Measurements from ENCODE around the gene SHISAL2A.
"Not testable (repeated sequence)": the region's sequence is repeated elsewhere in the genome, so short reads cannot be mapped to it uniquely, and the experiment has no call there.

The SHISAL2A gene

DNA sequence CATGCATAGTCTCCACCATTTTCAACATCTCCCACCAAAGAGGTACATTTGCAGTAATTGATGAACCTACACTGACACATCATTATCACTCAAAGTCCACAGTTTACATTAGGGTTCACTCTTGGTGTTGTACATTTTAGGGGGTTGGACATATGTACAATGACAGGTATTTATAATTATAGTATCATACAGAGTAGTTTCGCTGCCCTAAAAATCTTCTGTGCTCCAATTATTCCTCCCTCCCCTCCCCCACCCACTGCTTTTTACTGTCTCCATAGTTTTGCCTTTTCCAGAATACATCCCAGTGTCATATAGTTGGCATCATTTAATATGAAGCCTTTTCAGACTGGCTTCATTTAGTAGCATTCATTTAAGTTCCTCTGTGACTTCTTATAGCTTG is 51.6 kb downstream of the SHISAL2A start:
- no peak for DNase-seq (ENCODE audit: low read depth)

DNA sequence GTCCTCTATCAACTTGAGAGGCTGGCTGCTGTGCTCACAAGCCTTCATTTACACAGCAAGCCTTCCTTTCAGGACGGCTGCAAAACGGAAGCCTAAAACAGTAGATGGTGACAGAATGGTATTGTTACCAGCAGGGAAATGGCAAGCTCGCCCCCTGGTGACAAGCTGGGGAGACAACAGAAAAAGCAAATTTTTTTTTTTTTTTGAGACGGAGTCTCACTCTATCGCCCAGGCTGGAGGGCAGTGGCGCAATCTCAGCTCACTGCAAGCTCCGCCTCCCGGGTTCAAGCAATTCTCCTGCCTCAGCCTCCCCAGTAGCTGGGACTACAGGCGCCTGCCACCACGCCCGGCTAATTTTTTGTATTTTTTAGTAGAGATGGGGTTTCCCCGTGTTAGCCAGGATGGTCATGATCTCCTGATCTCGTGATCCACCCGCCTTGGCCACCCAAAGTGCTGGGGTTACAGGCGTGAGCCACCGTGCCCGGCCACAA is 53.3 kb downstream of the SHISAL2A start:
- peak; percentile 73 for DNase-seq (ENCODE audit: low read depth)

- no peak for DNase-seq (ENCODE audit: low read depth)
Measured at GRCh38 chr1:52686830-52687229, 53.9 kb downstream of the SHISAL2A start.

DNA sequence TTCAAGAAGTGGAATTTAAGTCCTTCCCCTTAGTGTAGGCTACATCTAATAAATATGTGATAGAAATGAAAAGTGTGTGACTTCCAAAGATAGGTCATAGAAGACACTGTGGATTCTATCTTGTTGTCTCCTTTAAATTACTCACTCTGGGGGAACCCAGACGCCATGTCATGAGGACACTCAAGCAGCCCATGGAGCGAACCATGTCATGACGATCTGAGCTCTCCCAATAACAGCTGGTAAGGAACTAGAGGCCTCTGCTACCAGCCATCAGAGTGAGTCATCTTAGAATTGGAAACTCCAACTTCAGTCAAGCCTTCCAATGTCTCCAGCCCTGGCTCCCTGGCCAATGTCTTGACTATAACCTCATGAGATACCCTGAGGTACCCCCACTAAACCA is 58.9 kb downstream of the SHISAL2A start:
- DNase-seq (ENCODE audit: low read depth), result no peak

GRCh38 chr1:52692697-52693096 is 59.7 kb downstream of the SHISAL2A start:
- no peak for DNase-seq (ENCODE audit: low read depth)

DNA sequence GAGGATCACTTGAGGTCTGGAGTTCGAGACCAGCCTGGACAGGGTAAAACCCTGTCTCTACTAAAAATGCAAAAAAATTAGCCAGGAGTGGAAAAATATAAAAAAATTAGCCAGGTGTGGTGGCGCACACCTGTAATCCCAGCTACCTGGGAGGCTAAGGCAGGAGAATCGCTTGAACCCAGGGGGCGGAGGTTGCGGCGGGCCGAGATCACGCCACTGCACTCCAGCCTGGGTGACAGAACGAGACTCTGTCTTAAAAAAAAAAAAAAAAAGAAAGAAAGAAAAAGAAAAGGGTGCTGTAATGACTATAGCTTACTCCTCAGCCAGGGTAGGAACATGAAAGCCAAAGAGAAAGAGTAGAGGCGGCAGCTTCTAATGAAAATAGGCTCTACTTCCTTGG is 60.4 kb downstream of the SHISAL2A start:
- not testable (repeated sequence) for DNase-seq (ENCODE audit: low read depth)

DNA sequence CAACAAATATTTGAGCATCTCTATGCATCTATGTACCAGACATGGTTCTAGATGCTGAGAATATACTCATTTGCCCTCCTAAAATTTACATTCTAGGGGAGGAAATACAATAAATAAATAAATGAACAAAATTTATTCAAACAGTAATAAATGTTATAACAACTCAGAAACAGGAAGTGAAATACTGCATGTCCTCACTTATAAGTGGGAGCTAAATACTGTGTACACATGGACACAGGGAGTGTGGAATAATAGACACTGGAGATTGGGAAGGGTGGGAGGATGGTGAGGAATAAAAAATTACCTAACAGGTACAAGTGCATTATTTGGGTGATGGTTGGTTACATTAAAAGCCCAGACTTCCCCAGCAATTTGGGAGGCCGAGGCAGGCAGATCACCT is 60.9 kb downstream of the SHISAL2A start:
- DNase-seq (ENCODE audit: low read depth), result no peak

GRCh38 chr1:52695627-52696026 is 62.7 kb downstream of the SHISAL2A start:
- no peak for DNase-seq (ENCODE audit: low read depth)

- DNase-seq (ENCODE audit: low read depth), result peak; percentile 85
Measured at GRCh38 chr1:52697795-52698674, 65.1 kb downstream of the SHISAL2A start, which contains the start of gene COA7. TSS of gene COA7 (minus strand) at chr1:52698347. CDS start at chr1:52698326, 21 bp downstream.

GRCh38 chr1:52702886-52703787 is 70.2 kb downstream of the SHISAL2A start:
- peak; percentile 91 for DNase-seq (ENCODE audit: low read depth)

- DNase-seq (ENCODE audit: low read depth), result no peak
Measured at GRCh38 chr1:52706136-52706670, 73.2 kb downstream of the SHISAL2A start.
